Esophagus squamous epithelium (tissue), 4 donors: ENCODE measurements around the gene DNAJA4.

Source experiments
- CTCF ChIP-seq, 6 experiments: fragments of 450-650 bp in 4 of 6; fragments of 200-600 bp in 2 of 6; sonication (generic) in 2 of 6; IDR thresholded peaks; one replicate each; pipeline ENCODE4 v1.5.1; 2016 to 2019; ENCODE audit warnings: antibody characterized with exemption in 6 of 6, mild to moderate bottlenecking in 4 of 6, moderate library complexity in 4 of 6
- POLR2A ChIP-seq, 4 donors: fragments of 450-650 bp; IDR thresholded peaks; one replicate each; pipeline ENCODE4 v1.6.1; 2017; ENCODE audit warnings: antibody characterized with exemption in 4 of 4, mild to moderate bottlenecking in 4 of 4, moderate library complexity in 3 of 4

- no peak for TF ChIP-seq CTCF (IDR thresholded peaks at IDR 0.05)
- no peak for TF ChIP-seq POLR2A (IDR thresholded peaks at IDR 0.05)
Observed at GRCh38 chr15:78263907-78264303, 457 bp upstream of the DNAJA4 start.
